H9 (cell line): ENCODE data around the gene NT5C. TPM values are rescaled to one million over a fixed set of nuclear protein-coding genes. Genes with fewer than 3 reads are reported as not detected.

Source experiments
- DNase-seq: peaks from one replicate; pipeline ENCODE4 v3.0.0-alpha.2; 2017
- H2AFZ ChIP-seq: one replicate; pipeline ENCODE4 v1.6.1; 2013; ENCODE audit warnings: mild to moderate bottlenecking, low read length, control low read depth, moderate library complexity
- H2AK5ac ChIP-seq: 2 replicates; pipeline ENCODE4 v1.6.1; 2013; ENCODE audit warnings: low read length, control low read depth, mixed read lengths; ENCODE audit not compliant: insufficient read length
- H2BK120ac ChIP-seq: one replicate; pipeline ENCODE4 v1.6.1; 2013; ENCODE audit warnings: low read depth, mild to moderate bottlenecking, low read length, control low read depth, inconsistent platforms; ENCODE audit not compliant: poor library complexity, severe bottlenecking
- H2BK12ac ChIP-seq: 2 replicates; pipeline ENCODE4 v1.6.1; 2013; ENCODE audit warnings: low read length, control low read depth, mixed read lengths, low read depth; ENCODE audit not compliant: insufficient read length
- H2BK15ac ChIP-seq: 2 replicates; pipeline ENCODE4 v1.6.1; 2013; ENCODE audit warnings: low read depth, low read length, control low read depth
- H2BK20ac ChIP-seq: one replicate; pipeline ENCODE4 v1.6.1; 2013; ENCODE audit warnings: low read depth, mild to moderate bottlenecking, low read length, control low read depth, inconsistent platforms; ENCODE audit not compliant: poor library complexity, severe bottlenecking
- H2BK5ac ChIP-seq: 2 replicates; pipeline ENCODE4 v1.6.1; 2013; ENCODE audit warnings: low read length, control low read depth, mixed read lengths; ENCODE audit not compliant: insufficient read length
- H3K14ac ChIP-seq: 2 replicates; pipeline ENCODE4 v1.6.1; 2013; ENCODE audit warnings: low read length, control low read depth; ENCODE audit not compliant: insufficient read depth
- H3K18ac ChIP-seq: 2 replicates; pipeline ENCODE4 v1.6.1; 2013; ENCODE audit warnings: low read depth, mild to moderate bottlenecking, mixed read lengths, low read length, control low read depth; ENCODE audit not compliant: insufficient read length
- H3K23ac ChIP-seq: 2 replicates; pipeline ENCODE4 v1.6.1; 2013; ENCODE audit warnings: low read length, control low read depth, mixed read lengths, low read depth; ENCODE audit not compliant: insufficient read length
- H3K23me2 ChIP-seq: 2 replicates; pipeline ENCODE4 v1.6.1; 2013; ENCODE audit warnings: low read depth, mild to moderate bottlenecking, mixed read lengths, low read length, control low read depth; ENCODE audit not compliant: insufficient read length, poor library complexity, severe bottlenecking
- H3K27ac ChIP-seq: 2 replicates; pipeline ENCODE4 v1.5.1; 2013; ENCODE audit warnings: low read length, control low read depth, mixed read lengths, low read depth; ENCODE audit not compliant: insufficient read length
- H3K27me3 ChIP-seq: 2 replicates; pipeline ENCODE4 v1.6.1; 2013; ENCODE audit warnings: low read length, control low read depth, inconsistent platforms; ENCODE audit not compliant: insufficient read depth
- H3K4ac ChIP-seq: 2 replicates; pipeline ENCODE4 v1.6.1; 2013; ENCODE audit warnings: low read depth, mild to moderate bottlenecking, control low read depth, inconsistent platforms, low read length, moderate library complexity
- H3K4me1 ChIP-seq: 2 replicates; pipeline ENCODE4 v1.6.1; 2013; ENCODE audit warnings: low read length, control low read depth, inconsistent platforms; ENCODE audit not compliant: insufficient read depth
- H3K4me2 ChIP-seq: 2 replicates; pipeline ENCODE4 v1.6.1; 2013; ENCODE audit warnings: low read length, control low read depth, mixed read lengths; ENCODE audit not compliant: insufficient read length, insufficient read depth
- H3K56ac ChIP-seq: 2 replicates; pipeline ENCODE4 v1.6.1; 2013; ENCODE audit warnings: low read depth, mild to moderate bottlenecking, mixed read lengths, low read length, control low read depth; ENCODE audit not compliant: insufficient read length
- H3K79me1 ChIP-seq: 2 replicates; pipeline ENCODE4 v1.6.1; 2013; ENCODE audit warnings: low read depth, mild to moderate bottlenecking, moderate library complexity, low read length, control low read depth, inconsistent platforms; ENCODE audit not compliant: insufficient read depth, poor library complexity, severe bottlenecking
- H3K79me2 ChIP-seq: 2 replicates; pipeline ENCODE4 v1.6.1; 2013; ENCODE audit warnings: low read length, control low read depth, inconsistent platforms; ENCODE audit not compliant: insufficient read depth
- H3K9ac ChIP-seq: 2 replicates; pipeline ENCODE4 v1.6.1; 2013; ENCODE audit warnings: low read length, control low read depth, mixed read lengths; ENCODE audit not compliant: insufficient read length; ENCODE audit errors: extremely low read depth
- H3K9me3 ChIP-seq: one replicate; pipeline ENCODE4 v1.6.1; 2013; ENCODE audit warnings: low read depth, low read length, inconsistent platforms; ENCODE audit not compliant: control insufficient read depth
- H3T11ph ChIP-seq: one replicate; pipeline ENCODE4 v1.6.1; 2013; ENCODE audit warnings: mild to moderate bottlenecking, low read length, control low read depth, inconsistent platforms
- H4K20me1 ChIP-seq: one replicate; pipeline ENCODE4 v1.6.1; 2013; ENCODE audit not compliant: control insufficient read depth, insufficient read length, insufficient read depth
- H4K5ac ChIP-seq: 2 replicates; pipeline ENCODE4 v1.6.1; 2013; ENCODE audit warnings: low read depth, mild to moderate bottlenecking, mixed read lengths, low read length, control low read depth; ENCODE audit not compliant: insufficient read length
- H4K8ac ChIP-seq: replicated peaks from 2 replicates; pipeline ENCODE4 v1.6.1; 2013; ENCODE audit warnings: low read length, control low read depth, mixed read lengths, low read depth; ENCODE audit not compliant: insufficient read length
- H4K91ac ChIP-seq: 2 replicates; pipeline ENCODE4 v1.6.1; 2013; ENCODE audit warnings: low read depth, mild to moderate bottlenecking, moderate library complexity, mixed read lengths, low read length, control low read depth; ENCODE audit not compliant: insufficient read length
- H3K27ac Mint-ChIP-seq, 3 experiments: 2 replicates in 2 of 3; 3 replicates in 1 of 3; pipeline ENCODE4 v1.8.0; 2020 to 2021; ENCODE audit warnings: mixed read lengths in 3 of 3, mild to moderate bottlenecking in 1 of 3, moderate library complexity in 1 of 3
- H3K27me3 Mint-ChIP-seq: 2 replicates; pipeline ENCODE4 v1.8.0; 2021; ENCODE audit warnings: low read depth, mild to moderate bottlenecking, moderate library complexity, mixed read lengths
- H3K36me3 Mint-ChIP-seq, 3 experiments: 2 replicates in 2 of 3; 3 replicates in 1 of 3; pipeline ENCODE4 v1.8.0; 2020 to 2021; ENCODE audit warnings: low read depth in 3 of 3, mixed read lengths in 3 of 3; ENCODE audit not compliant: insufficient read depth in 1 of 3
- H3K4me1 Mint-ChIP-seq, 2 experiments: 2 replicates each; pipeline ENCODE4 v1.8.0; 2020; ENCODE audit warnings: mixed read lengths in 2 of 2
- H3K4me3 Mint-ChIP-seq, 2 experiments: 2 replicates in 1 of 2; 3 replicates in 1 of 2; pipeline ENCODE4 v1.8.0; 2020 to 2021; ENCODE audit warnings: mild to moderate bottlenecking in 2 of 2, mixed read lengths in 2 of 2, moderate library complexity in 1 of 2
- H3K9me3 Mint-ChIP-seq, 2 experiments: 2 replicates in 1 of 2; 3 replicates in 1 of 2; pipeline ENCODE4 v1.8.0; 2020; ENCODE audit warnings: mild to moderate bottlenecking in 2 of 2, mixed read lengths in 2 of 2, moderate library complexity in 1 of 2
- WGBS: extraction: QIAGEN DNeasy Blood & Tissue Kit; methylation state at CpG from one replicate; pipeline ENCODE4 v1.1.7; 2013; ENCODE audit warnings: missing lambda C conversion rate, low lambda C conversion rate, mixed read lengths; ENCODE audit not compliant: insufficient read length; ENCODE audit errors: extremely low coverage; 5-methylcytosine and 5-hydroxymethylcytosine counted together
- total RNA-seq: library from RNA; stranded (reverse); gene quantifications from 2 replicates; pipeline ENCODE4 v1.2.1, GENCODE V29; 2021
- TF ChIP-seq, protein P1 (sequence below): fragments of 200-600 bp; sonication (generic); conservative IDR thresholded peaks from 3 replicates; pipeline ENCODE4 v1.8.0; 2021; ENCODE audit warnings: antibody characterized with exemption, mild to moderate bottlenecking

Gene NT5C
- total RNA-seq, 1 experiment from 2014 or later = 77.7 TPM

- H3K4me2 ChIP-seq = no peak overlapping the region
- peaks cover 8 to 11% of the 10 kb centered on the region in 2 experiments for H3K4me1 Mint-ChIP-seq
Measured at GRCh38 chr17:75118307-75118706, 13.2 kb downstream of the NT5C start.

More at GRCh38 chr17:75118307-75118706, 13.2 kb downstream of the NT5C start:
- H4K20me1 ChIP-seq = no peaks in the 10 kb centered on the region
- H4K5ac ChIP-seq = no peak overlapping the region
- TF ChIP-seq, protein P1, sequence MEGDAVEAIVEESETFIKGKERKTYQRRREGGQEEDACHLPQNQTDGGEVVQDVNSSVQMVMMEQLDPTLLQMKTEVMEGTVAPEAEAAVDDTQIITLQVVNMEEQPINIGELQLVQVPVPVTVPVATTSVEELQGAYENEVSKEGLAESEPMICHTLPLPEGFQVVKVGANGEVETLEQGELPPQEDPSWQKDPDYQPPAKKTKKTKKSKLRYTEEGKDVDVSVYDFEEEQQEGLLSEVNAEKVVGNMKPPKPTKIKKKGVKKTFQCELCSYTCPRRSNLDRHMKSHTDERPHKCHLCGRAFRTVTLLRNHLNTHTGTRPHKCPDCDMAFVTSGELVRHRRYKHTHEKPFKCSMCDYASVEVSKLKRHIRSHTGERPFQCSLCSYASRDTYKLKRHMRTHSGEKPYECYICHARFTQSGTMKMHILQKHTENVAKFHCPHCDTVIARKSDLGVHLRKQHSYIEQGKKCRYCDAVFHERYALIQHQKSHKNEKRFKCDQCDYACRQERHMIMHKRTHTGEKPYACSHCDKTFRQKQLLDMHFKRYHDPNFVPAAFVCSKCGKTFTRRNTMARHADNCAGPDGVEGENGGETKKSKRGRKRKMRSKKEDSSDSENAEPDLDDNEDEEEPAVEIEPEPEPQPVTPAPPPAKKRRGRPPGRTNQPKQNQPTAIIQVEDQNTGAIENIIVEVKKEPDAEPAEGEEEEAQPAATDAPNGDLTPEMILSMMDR = no peak
- H2BK5ac ChIP-seq = no peak overlapping the region
- H3K56ac ChIP-seq = no peak overlapping the region
- no peak overlapping the region for H3K14ac ChIP-seq
- no peak overlapping the region for H2AFZ ChIP-seq
- no peak overlapping the region for H2AK5ac ChIP-seq
- no peak overlapping the region for H3T11ph ChIP-seq
- H4K8ac ChIP-seq = no peak overlapping the region
- H2BK120ac ChIP-seq = no peak overlapping the region
- no peak overlapping the region for H4K91ac ChIP-seq
- H3K27me3 ChIP-seq = no peaks in the 10 kb centered on the region
- no peak overlapping the region for H3K23ac ChIP-seq
- no peak overlapping the region for H2BK12ac ChIP-seq
- H3K36me3 Mint-ChIP-seq = peaks cover 10 to 39% (median 21%) of the 10 kb centered on the region in 3 experiments; a peak in 6 of 7 replicates
- H3K9me3 Mint-ChIP-seq = no peaks in the 10 kb centered on the region
- no peak for DNase-seq
- no peaks in the 10 kb centered on the region; the same call in 1 of the 2 replicates for H3K27me3 Mint-ChIP-seq
- H3K18ac ChIP-seq = no peak overlapping the region
- no peaks in the 10 kb centered on the region for H3K4me1 ChIP-seq
- peak overlapping the region; percentile 11 to 79 (median 43); a peak in 2 of 7 replicates for H3K27ac Mint-ChIP-seq
- no peaks in the 10 kb centered on the region for H3K9me3 ChIP-seq
- no peak overlapping the region for H3K9ac ChIP-seq
- H3K4ac ChIP-seq = no peak overlapping the region
- H3K23me2 ChIP-seq = no peaks in the 10 kb centered on the region
- H2BK20ac ChIP-seq = no peak overlapping the region
- H3K4me3 Mint-ChIP-seq = no peak overlapping the region
- no CpG with 5 or more reads among the region's 14 CpGs for WGBS
- no peak overlapping the region for H2BK15ac ChIP-seq
- no peak overlapping the region for H3K27ac ChIP-seq
- peaks cover 6% of the 10 kb centered on the region for H3K79me1 ChIP-seq
- H3K79me2 ChIP-seq = no peaks in the 10 kb centered on the region
